ENCODE results near the gene ADAM12.

ADAM12 gene

DNA sequence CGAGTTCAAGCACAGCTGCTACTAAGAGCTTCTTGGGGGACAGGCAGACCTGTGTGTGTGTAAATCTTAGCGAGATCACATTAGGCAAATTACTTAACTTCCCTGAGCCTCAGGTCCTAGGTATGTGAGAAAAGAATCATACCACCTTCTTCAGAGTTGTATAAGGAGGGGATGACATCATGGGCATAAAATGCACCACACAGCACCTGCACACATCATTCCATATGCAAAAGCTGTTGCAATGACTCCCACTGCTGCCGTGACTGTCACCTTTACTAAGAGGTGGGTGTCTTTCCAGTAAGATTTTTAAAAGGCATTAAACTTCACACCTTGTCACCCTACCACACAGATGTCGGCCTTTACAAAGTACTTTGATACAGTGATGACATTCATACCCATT, 345.9 kb downstream of the ADAM12 start:
- no peak for DNase-seq

DNA sequence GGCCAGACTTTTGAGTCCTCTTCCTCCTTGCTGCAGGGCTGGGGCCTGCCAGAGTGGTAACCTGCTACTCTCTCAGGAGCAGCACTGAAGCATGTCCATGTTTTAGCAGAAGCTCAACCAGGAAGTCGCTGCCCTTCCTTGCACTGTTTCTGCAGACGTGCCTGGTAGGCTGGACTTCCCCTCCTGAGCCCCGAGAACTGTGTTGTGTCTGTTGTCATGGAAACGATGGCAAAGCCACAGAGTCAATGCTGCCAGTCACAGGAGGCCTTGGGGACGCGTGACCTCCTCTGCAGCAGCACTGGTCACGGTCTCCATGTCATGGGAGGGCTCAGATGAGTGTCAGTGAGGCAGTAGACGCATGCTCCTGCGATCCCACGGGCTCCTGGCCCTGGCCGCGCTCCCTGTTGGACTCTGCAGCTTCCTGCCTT, 346.5 kb downstream of the ADAM12 start:
- DNase-seq, result no peak

DNA sequence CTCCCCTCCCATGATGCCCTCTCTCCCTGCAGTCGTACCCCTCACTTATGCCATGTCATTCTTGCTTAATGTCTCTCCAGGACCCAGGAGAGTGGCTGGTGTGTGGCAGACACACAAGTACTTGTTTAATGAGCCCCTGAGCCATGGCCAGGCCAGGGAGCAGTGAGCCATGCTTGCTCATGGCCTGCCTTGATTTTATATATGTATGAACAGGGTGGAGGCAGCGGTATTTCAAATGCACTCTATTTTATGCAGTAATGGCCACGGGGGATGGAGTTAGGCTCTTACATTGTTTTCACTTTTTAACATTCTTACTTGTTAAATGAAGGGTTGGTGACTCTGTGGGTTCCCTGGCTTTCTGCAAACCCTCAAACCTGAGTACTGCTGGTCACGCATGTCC, 347.2 kb downstream of the ADAM12 start:
- no peak for DNase-seq

DNA sequence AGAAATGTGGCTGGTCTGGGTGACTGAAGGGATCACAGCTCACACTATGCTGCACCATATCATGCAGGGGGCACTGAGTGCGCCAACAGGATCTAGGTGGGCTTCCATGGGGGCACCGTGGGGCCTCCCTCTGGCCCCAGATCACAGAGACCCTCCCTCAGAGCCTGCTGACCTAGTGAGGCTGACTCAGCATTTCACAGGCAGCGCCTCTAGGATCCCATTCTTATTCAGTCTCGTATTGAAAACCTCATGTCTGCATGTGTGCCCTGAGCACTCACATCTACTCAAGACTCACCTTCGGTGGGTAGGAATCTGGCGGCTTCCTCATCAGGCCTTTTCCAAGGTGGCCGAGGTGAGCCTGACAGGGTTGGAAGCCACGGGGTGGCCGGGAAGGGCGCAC, 350.3 kb downstream of the ADAM12 start:
- no peak for DNase-seq

DNA sequence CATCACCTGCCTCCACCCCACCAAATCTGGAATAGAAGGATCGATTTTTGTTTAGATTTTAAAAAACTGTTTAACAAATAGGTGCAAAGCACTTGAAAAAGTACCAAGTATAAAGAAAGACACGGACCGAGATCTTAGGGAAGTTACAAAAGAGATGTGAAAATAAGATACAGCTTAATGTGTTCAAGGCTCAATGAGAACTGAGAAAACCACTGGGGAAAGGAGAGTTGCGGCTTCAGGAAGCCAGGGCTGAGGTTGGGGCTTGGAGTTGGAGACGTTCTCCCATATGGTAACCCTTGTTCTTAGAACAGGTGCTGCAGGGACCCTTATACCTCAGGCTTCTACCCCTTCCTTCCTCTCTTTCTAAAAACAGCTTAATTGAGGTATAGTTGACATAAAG, 351.8 kb downstream of the ADAM12 start:
- no peak for DNase-seq

DNA sequence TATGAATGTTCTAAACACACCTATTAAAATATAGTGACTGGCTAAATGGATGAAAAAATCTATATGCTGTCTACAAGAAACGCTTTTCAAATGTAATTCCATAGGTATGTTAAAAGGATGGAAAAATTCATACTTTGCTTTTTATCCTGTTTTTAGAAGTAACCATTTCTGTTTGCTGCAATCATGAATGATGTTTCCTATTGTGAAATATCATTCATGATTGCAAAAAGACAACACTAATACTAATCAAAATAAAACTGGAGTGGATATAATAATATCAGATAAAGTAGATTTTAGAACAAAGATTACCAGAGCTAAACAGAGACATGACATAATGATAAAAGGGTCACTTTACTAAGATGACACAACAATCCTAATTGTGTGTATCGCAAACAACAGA, 353.7 kb downstream of the ADAM12 start:
- DNase-seq, result no peak

DNA sequence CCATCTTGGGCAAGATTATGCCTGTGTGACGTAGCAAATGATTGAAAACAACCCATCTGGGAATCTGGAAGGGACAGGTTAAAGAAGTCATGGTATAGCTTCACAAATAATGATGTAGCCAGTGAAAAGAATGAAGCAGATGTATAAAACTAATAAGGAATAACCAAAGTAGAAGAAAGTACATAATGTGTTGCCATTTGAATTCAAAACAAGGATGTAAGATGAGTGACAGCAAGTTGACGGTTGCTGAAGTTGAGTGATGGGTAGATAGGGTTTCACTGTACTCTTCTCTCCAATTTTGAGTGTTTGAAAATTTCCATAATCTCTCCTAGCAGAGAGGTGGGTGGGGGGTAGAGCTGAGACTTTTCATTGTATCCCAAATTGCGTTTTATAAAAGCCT, 358.3 kb downstream of the ADAM12 start:
- no peak for DNase-seq

DNA sequence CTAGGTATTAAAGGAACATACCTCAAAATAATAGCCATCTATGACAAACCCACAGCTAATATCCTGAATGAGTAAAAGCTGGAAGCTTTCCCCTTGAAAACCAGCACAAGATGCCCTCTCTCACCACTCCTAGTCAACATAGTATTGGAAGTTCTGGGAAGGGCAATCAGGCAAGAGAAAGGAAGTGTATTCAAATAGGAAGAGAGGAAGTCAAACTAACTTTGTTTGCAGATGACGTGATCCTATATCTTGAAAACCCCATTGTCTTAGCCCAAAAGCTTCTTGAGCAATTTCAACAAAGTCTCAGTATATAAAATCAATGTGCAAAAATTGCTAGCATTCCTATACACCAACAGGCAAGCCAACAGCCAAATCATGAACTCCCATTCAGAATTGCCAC, 360.6 kb downstream of the ADAM12 start:
- no peak for DNase-seq

DNA sequence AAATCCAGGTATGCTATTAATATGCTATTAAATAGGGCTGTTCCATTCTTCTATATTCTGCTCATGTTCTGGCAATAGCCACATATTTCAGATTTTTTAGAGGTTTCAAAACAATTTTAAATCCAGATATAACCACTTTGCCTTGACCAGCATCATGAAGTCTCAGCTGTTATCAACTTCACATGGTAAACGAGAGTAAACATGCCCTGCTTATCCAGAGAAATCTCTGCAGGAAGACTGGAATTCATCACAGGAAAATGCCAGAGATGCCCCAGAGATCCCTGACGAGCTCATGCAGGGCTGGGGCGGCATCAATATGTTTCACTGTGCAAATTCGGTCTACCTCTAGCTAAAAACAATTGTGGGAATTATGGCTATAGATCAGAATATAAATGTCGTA, 365.4 kb downstream of the ADAM12 start:
- DNase-seq, result no peak

DNA sequence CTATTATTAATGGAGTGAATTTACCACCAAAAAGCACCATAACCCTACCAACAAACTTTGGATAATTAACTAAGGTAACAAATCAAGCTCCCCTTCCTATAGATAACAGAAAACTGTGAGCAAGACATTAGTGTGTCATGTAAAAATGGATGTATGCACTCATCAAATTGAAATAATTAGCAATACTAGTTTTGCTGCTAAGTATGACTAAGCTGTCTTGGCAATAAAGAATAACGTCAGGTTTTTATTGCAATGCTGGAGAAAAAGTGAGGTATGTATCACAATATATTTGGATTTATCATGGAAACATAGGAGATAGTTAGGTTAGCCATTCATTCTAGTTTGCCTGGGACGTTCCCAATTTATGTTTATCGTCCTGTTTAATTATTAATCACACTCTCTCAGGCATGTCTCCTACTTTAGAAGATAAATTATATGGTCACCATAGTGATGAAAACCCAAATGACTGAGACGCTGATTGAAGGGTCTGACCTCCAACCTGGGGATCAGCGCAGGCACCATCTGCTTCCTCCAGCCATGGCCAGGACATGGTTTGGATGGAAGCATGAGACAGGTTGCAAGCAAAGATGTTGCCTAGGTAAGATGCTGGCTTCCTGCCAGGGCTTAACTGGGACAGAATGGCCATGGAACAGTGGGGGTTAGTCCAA, 366.3 kb downstream of the ADAM12 start:
- DNase-seq, result no peak

DNA sequence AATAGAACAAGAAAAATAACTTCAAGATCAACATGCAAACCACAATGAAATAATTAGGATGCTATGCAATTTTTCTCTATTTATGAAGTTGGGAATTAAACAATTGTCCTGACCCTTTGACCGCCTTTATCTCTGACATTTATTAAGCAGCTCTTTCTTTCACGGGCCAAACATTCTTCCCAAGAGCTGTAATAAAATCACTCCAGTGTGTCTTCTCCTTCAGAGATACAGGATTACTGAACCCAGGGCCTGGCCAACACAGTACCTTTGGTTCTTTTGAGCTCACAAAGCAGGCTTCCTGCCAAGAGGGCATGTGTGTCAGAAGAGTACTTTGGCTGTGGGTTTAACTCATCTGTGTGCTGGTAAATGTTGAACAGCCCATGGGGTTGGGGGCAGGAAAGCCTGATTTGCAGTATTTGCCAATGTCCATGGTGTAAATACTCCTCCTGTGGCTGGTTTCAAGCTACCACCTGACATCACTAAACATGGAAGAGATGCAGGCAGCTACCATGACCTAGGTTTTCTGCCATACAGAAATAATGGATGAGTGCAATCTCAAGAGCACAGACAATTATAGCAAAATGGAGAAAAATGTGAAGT, 370.2 kb downstream of the ADAM12 start:
- no peak for DNase-seq

DNA sequence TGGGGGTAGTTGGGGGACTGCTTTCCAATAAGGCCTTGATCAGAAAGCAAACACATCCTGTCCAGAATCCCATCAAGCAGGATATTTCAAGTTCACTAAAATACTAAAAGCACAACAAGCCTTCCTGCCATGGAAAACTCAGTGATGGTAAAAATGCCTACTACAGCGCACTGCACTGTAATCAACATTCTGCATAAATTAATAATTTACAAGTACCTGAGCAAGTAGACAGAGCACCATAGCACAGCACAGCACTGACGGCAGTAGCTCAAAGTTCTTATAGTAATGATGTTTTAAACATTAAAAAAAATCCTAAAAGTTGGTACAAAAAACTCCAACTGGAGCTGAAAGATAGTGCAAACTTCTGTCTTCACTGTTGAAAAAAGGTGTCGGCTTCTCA, 371.4 kb downstream of the ADAM12 start:
- no peak for DNase-seq

DNA sequence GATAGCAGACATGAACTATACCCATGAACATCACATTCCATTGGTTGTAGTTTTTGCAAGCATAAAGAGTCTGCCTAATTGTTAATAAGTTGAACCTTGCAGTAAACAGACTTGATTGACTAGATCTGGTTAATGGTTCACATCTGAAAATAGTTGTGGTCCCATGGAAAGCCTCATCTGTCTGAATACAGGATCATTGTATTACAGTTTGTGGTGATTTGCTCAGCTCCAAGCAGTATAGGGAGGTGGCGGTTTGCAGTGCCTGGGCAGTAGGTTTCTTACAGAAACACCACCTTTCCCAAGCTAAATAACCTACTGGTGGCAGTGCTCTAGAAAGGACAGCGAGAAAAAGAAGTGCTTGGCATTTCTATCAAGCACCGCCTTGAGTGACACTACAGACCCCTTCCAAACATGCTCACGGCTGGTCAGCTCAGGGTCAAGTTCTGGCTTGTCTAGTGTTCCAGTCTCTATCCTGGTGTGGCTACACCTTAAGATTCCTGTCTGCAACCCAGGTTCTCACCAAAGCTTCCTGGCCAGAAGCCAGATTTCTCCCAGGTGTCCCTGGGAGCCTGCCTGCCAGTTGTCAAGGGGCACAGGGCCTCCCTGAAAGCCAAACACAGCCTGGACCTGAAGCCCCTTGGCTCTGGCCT, 372.0 kb downstream of the ADAM12 start:
- no peak for DNase-seq

DNA sequence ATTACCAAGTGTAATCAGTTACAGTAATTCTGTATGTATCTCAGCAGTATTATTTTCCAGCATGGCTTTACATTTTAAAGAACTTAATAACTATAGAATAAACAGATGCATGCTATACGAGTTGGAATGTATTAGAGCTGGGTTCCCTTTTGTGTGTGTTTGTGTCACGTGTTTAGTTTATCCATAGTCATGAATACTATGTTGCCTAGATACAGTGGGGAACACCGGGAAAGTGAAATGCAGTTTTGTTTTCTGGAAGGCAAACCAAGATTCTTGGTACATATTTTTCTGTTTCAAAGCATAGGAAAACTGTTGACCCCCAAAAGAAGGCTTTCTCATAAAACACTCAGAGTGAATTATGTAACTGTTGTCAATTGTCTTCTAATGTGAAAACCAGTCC, 372.9 kb downstream of the ADAM12 start:
- DNase-seq, result no peak

DNA sequence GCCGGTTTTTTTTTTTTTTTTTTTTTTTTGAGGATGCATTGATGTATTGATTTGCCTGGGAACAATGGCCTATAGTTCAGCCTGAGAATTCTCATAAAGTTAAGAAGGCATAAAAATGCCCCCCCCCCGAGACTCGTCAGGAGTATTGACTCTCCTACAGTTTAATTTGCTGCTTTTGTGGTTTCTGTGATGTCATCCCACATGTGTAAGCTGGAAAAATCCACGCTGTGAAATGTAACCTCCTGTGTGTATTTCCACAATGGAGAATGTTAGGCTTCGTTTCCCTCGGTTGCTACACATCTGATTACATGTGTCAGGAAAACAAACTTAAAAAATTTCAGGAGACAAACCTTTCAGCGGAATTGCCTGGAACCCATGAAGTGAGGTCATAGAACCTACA, 374.0 kb downstream of the ADAM12 start:
- no peak for DNase-seq

DNA sequence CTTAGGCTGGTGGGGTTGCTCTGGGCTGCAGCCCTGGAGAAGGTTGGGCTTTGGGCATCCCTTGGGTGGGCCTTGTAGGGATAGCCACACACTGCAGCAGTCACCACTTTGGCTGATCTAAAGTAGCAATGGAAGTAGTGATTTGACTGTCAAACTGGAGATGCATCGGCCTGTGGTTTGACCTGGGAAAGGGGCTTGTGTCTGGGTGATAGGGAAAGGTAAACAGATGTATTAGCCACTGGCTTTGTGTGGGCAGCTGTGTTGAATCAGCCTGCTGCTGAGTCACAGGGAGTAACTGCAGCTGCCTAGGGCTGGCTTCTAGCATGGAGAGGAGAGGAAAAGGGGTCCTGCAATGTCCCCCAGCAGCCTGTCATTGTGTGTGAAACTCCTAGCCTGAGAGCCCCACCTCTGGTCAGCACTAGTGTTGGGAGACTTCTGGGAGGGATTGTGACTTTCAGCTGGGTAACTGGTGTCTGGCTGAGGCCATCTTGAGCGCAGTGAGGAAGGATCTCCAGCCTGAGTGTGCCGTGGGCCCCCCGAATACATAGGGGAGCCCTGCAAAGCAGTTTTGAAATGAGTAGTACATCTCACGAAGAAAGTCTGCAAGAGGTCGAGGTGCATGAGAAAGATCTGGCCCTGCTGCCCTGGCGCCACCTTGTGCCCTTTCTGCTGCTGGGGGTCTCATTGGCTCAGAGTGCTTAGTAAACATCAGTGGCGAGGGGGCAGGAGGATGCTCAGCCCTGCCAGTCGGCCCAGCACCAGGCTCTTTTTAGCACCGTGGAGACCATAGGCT, 374.6 kb downstream of the ADAM12 start:
- DNase-seq, result peak; percentile 37

DNA sequence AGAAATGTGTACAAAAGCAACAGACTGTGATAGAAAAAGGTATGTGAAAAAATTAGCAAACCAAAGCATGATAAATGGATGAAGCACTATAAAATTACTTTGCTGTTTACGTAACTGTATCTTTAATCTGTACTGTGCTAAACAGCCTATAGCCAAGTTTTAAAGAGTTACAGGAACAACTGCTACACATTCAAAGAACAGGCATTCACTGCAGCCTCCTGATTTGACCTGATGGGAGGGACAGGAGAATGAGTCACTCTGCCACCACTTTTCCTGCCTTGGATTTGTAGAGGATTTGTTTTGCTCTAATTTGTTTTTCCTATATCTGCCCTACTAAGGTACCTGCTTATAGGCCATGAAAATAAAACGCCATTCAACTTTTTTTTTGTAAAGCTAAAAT, 375.8 kb downstream of the ADAM12 start:
- no peak for DNase-seq

DNA sequence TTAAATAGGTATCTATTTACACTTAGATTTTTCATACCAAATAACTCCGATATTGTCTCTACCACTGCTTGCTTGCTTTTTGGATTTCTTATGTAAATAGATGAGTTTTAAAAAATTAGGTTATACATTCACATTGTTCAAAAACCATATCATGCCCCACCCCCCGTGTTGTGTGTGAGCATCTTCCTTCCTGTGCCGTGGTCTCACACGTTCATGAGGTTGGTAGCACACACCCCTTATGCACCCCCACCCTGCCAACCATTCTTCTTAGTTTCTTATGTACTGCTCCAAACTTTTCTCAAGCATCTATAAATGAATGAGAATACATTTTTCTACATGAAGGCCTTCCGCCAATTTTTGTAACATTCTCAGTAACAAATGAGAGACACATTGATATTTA, 376.3 kb downstream of the ADAM12 start:
- DNase-seq, result no peak

DNA sequence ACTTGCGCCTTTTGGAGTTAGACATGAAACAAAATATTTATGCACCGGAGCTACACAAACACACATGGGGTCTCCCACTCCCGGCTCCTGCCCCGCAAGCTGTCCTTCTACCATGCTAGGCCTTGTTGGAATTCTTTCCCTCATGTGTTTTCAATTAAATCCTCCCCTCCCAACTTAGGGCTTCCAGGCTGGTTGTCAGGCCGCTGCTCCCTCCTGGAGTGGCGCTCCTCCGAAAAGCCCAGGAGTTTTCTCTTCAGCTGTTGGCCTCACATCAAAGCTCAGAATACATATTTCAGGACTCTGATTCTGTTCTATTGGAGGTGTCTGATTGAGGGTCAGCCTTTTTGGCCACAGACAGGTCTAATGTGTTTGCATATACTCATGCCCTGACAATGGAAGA, 378.6 kb downstream of the ADAM12 start:
- no peak for DNase-seq

DNA sequence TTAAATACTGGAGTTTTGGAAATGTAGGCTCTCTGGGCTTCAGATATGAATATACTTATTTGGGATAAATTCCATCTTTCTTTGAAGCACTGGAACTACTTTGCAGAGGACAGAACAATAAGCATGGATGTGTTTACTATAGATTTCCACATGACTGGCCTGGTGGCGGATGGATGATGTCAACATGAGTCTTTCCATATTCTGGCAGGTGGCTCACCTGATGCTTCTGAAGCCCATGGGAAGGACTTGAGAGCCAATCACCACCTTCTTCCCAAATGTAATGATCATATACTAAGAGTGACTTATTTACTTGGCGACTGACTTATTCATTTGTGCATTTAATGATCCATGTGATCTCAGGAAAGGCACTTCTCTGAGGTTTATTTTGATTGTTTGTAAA, 381.4 kb downstream of the ADAM12 start:
- peak; percentile 59 for DNase-seq

DNA sequence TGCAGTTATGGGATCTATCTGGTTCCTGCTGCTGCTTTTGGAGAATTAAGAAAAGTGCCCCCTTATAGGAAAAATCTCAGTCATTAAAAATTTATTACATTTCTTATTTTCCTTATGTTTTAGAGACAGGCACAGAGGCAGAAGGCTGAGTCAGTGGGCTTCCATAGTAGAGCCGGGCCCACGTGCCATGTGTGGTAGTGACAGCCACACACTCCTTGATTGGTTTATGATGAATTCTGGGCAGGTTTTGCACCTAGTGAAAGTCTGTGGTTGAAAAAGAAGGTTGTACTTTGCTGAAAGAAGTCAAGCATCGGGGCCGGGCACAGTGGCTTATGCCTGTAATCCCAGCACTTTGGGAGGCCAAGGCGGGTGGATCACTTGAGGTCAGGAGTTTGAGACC, 382.0 kb downstream of the ADAM12 start:
- DNase-seq, result no peak

DNA sequence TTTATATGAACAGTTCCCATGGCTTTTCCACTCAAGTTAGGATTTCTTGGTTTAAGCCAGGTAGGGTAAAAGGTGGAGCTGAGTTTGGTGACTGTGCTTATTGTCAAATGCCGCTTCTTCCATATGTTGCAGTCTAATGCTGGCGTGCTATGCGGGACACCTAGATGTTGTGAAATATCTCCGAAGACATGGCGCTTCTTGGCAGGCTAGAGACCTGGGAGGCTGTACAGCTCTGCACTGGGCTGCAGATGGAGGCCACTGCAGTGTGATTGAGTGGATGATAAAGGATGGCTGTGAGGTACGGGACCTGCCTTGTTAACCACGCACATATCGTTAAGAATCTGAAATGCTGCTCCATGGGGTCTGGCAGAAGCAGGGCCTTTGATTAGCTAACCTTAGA, 383.5 kb downstream of the ADAM12 start:
- DNase-seq, result no peak

DNA sequence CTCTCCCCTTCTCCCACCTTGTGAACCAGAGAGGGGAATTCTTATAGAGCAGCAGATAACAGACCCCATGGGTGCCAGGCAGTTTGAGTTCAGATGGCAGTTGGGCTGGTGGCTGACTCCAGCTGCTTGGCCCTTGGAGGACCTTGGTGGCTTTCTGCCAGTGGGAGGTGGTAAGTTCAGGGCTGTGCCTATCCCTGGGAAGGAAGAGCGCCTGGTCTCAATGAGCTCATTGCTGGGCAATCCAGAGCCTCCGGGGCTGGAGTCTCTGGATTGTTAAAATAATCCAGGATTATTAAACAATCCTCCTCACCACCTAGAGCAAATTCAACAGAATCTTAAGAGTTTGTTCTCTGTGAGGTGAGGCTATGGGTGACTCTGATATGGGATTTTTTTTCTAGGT, 386.7 kb downstream of the ADAM12 start:
- DNase-seq, result no peak

DNA sequence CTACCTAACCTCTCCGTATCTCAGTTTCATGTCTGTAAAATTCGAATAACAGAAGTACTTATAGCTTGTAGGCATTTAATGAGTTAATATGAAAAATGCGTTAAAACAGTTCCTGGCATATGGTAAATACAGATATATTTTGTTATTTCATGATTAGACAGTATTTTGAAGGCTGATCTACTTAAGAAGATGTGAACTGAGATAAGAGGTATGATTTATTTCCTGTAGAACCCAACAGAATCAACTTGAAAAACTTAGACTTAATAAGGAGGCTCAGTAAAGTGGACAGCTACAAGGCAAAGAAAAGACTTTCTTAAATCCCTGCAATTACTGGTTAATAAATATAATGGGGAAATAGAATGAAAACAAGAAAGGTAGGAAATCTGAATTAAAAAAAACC, 388.6 kb downstream of the ADAM12 start:
- DNase-seq, result no peak

Measured in NCI-H510A treated with DMSO at 0.1 percent for 48 hours (cell line).